GM10847 (cell line): ENCODE results near the gene BMPR2.

Experiments
- POLR2A ChIP-seq: IDR thresholded peaks from 2 replicates; pipeline ENCODE4 v1.6.1; 2011; ENCODE audit not compliant: insufficient read length; ENCODE audit errors: extremely low read depth

Gene BMPR2

DNA sequence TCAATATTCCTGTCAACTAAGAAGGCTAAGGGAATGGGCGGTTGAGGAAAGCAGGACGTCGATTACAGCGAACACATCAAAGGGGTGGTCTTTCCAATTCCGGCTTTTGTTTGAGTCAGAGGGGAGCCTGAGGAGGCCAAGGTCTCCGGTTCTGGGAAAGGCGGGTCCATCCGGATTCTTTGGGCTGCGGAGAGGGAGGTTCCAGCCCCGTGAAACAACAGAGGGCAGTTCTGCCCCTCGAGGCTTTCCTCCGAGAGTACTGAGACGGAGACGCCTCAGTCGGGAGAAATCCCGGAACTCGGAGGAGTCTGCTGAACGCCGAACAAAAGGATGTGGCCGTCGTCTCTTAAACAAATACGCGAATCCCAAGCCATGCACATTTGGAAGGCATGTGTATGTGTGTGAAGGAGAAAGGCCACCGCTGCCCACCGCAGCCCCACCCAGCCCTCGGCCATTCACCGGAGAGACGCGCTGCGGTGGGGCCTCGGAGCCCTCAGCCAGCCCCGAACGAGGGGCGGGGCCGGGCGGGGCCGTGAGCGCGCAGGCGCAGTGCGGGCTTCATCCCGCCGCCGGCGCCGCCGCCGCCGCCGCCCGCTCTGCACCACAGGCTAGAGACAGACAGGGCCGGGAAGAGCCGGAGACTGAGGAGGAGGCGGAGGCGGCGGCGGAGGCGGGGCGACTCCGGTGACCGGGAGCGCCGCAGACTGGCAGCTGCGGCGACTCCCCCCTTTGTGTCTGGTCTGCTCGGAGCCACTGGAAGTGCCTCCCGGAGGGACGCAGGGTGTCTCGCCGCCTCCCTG lies at the start of gene BMPR2:
Gene BMPR2 (plus strand): TSS at position 719 of the 800 bp plus-strand sequence. CDS start 1,148 bp downstream, outside the sequence.
- peak; percentile 85 for TF ChIP-seq POLR2A

DNA sequence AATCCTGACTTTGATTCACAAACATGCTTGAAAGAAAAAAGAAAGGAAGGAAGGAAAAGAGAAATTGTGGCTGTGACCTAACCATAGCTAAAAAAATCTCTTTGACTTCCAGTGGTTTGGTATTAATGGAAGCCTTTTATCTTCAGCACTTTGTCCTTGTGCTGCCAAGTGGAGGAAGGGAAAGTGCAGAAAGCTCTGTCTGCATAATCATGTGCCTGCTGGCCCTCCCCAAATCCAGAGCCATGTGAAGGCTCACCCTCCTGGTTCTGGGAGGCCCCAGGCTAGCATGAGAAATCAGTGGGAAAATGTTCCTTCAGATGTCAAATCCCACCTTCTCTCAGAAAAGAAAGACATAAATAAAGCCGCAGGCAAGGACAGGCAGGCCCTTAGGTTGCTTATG lies 48.3 kb upstream of the BMPR2 start:
- TF ChIP-seq POLR2A = no peak

DNA sequence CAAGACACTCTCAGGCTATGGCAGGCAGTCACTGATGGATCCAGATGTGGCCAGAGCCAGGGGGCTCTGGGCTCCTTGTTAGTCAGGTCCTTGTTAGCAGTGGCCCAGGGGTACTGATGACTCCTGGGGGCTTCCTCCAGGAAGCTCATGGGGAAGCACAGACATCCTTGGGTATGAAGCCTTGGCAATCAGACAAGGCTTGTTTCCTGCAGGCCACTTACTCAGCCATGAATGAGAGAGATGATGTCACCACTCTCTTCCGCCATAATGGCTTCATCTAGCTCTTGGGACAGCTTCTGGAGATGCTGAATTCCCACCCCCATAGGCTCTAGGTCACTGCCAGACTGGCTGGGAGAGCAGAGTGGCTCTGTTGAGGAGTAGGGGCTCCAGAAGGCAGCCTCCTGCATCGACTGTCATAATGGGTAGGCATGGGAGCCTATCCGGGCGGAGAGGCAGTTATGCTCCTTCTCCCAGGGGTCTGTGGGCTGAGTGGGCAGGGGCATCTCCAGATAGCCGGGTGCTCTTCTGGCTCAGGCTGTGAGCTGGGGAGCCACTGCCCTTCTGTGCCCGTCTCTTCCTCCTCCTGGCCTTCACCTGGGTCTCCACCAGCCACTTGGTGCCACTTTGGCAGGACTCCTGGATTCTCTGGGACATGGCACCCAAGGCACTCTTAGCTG lies 40.2 kb upstream of the BMPR2 start:
- TF ChIP-seq POLR2A = no peak

DNA sequence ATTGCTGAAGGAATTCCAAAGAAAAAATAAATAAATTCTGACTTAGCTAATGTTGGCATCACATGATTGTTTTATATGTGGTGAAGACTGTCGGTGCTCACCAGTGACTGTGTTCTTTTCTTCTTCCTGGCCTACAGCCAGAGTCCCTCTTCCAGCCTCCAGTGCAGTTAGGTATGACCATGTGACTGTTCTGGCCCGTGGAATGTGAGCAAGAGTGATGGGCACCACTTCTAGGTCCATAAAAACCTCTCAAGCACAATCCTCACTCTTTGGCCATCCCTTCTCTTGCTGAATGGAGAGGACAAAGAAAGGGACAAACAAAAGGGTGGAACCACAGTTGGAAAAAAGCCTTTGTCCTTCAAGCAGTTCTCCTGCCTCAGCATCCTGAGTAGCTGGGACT lies 39.0 kb upstream of the BMPR2 start:
- no peak for TF ChIP-seq POLR2A

DNA sequence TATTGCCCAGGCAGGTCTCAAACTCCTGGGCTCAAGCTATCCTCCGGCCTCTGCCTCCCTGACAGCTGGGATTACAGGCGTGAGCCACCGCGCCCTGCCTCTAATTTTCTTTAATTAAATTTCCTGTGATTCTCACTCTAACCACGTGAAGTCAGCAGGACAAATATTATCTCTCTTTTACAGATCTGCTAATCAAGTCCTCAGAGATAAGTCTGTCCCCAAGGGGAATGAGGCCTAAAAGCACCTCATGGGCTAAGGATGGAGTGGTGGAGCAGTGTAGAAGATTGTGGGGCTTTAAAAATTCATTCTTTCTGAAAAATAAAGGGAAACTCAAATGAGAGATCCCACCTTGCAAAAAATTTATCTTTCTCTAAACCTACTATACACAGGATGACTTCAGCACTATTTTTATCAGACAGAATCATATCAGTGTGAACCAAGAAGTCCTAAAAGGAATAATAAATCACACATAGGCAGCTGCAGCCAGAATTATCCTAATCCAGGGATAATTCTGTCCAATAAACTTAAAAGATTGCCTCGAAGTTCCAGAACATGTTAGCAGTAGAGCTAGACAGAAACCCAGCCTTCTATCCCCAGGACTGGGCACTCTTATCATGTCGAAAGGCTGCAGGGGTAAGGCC lies 38.3 kb upstream of the BMPR2 start:
- no peak for TF ChIP-seq POLR2A

DNA sequence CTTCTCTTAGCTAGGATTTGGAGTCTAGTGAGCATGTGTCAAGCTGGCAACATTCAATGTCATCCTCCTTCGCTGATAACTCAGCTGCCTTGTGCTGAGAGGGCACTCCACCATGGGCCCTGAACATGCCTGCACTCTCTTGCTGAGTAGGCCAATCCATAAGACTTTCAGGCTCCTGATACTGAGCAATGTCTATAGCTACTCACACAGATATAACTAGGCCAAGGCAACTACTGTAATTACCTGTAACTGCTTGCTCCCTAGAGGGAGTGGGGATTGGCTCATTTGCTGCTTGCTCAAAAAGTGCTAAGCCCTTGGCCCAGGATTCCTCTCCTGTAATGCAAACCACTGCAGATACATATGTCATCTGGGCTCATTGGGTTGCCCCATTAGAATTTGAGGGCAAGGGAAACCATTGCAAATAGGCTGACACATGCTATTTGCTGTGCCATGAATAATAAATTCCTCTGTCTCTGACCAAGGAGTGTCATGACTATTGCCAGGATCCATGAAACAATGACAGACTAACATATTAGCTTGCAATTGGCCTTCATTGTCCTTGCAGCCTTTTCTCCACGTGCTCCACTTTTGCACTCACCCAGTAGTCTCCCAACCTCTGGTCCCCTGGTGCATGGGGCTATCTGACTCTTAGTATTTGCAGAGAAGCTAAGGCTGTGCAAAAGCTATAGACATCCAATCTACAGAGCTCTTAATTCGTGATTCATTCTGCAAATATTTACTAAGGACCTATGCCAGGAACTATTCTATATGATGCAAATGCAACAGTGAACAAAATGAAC lies 36.9 kb upstream of the BMPR2 start:
- TF ChIP-seq POLR2A = no peak

DNA sequence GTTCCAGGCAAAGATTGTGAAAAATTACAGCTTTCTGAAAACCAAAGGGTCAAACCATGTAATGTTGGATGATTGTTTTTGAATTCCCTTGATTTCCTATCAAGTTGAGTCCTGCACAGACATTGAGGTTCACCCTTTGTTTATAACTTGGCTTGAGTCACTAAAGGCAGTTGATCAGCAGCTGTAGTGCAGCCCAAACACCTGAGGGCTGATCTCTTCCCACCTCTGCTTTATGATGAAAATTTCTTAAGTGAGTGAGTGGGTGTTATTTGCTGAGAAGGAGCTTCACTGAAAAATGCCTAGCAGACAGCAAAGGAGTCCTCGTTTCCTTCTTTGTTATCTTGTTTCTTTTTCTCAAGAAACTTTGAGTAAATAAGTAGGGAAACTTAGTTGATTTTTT lies 31.9 kb upstream of the BMPR2 start:
- no peak for TF ChIP-seq POLR2A

DNA sequence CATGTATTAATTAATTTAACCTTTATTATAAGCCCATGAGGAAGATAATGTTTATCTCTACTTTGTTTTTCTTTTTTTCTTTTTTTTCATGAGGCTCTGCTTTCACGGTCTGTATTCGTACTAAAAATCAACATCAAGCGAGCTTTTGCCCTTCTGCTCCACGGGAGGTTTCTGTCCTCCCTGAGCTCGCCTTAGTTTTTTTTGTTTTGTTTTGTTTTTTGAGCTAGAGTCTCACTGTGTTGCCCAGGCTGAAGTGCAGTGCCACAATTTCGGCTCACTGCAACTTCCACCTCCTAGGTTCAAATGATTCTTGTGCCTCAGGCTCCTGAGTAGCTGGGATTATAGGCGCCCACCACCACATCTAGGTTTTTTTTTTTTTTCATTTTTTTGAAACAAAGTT lies 29.9 kb upstream of the BMPR2 start:
- TF ChIP-seq POLR2A = no peak

DNA sequence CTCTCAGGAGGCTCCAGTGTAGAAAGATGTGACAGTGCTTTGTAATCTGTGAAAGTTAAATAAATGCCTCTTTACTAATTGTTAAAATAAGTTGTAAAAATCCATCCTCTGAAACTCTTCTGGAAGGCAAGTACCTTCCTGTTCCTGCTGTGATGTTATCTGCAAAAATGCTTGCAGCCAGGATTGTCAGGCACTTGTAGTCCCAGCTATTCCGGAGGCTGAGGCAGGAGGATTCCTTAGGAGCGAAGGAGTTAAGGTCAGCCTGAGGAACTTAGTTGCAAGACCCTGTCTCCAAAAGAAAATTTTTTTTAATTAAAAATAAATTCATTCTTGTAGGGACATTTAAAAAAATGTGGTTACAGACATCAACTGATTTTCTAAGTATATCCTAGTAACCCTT lies 22.7 kb upstream of the BMPR2 start:
- no peak for TF ChIP-seq POLR2A

DNA sequence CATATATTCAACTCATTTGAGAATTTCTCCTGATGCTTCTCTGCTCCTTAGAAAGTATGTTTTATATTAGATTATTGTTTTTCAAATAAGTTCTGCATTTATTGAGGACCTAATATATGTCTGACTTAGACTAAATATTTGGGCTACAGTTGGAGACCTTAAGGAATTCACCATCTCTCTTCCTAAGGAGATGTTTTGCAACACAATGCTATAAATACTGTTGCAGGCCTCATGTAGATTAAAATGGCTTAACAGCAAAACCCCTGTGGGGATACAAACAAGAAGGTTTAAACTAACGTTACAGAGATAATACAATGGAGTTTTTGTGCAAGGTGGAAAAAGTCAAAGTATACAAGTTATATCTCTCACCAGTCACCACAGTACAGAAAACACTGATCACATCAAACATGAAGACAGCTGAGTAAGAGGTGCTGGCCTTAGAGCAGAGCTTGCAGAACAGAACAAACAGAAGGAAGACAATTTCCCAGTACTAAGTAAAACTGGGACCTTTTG lies 20.1 kb upstream of the BMPR2 start:
- no peak for TF ChIP-seq POLR2A

DNA sequence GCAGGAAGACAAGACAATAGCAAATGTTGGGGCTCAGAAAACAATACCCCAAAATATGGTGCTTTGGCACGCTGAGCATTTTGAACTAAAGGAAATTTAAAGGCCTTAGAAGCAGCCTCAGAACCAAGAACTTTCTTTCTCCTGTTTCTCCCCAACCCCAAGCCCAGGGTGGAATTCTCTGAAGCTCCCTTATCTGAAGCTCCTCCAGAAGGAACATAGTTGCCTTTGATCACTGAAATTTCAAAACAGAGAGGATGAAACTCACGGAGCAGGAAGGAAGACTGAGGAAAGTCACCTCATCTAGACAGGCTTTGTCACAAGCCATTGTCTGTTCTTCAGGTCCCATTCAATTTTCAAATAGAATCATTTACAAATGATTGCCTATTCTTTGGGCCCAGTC lies 15.5 kb upstream of the BMPR2 start:
- TF ChIP-seq POLR2A = no peak

DNA sequence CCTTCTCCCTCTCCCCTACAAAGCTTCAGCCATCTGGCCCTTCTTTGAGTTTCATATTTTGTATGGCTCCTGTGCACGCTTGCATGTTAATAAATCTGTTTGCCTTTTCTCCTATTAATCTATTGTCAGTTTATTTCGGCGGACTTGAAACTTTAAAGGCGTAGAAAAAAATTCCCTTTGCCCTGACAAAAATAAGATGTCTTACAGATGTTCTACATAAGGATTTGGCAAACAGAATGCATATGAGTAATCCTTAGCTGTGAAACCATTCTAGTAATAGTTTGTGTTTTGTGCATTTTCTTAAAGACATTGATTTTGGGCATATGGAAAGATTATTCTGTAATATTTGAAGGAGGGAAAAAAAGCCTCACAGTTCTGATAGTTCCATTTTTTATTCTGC lies 15.0 kb upstream of the BMPR2 start:
- no peak for TF ChIP-seq POLR2A

DNA sequence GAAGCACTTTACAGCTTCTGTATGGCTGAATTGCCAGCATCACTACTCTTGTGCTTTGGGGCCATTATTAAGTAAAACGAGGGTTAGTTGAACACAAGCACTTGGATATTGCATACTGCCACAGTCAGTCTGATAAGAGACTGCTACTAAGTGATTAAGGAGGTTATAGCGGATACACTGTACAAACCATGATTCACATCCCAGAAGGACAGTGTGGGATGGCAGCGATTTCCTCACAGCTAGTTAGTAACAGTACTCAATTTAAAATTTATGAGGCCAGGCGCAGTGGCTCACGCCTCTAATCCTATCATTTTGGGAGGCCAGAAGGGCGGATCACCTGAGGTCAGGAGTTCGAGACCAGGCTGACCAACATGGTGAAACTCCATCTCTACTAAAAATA lies 2.6 kb upstream of the BMPR2 start:
- no peak for TF ChIP-seq POLR2A

DNA sequence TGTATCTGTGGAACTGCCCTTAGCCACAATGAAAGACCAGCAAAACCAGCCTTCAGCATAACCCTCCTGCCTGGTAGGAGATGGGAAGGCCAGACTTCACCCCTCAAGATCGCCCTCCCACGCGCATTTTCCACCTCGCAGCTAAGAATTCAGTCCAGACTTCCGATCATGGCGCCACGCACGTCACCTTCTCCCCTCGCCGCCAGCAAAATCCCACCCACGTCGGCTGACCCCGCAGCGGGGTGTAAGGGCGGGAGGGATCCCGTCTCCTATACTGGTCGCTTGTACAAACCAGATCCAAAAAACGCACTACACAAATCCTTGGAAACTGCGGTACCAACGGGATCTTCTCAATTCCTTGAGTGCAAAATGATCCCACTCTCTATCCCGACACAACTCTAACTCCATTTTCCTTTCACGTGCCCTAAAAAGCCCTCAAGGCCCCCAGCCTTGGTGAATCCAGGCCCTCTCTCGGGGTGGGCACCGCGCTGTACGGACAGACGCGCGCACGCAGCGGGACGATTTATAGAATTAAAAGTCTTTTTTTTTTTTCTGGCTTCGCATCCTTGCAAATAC lies 1.0 kb upstream of the BMPR2 start:
- TF ChIP-seq POLR2A = no peak

DNA sequence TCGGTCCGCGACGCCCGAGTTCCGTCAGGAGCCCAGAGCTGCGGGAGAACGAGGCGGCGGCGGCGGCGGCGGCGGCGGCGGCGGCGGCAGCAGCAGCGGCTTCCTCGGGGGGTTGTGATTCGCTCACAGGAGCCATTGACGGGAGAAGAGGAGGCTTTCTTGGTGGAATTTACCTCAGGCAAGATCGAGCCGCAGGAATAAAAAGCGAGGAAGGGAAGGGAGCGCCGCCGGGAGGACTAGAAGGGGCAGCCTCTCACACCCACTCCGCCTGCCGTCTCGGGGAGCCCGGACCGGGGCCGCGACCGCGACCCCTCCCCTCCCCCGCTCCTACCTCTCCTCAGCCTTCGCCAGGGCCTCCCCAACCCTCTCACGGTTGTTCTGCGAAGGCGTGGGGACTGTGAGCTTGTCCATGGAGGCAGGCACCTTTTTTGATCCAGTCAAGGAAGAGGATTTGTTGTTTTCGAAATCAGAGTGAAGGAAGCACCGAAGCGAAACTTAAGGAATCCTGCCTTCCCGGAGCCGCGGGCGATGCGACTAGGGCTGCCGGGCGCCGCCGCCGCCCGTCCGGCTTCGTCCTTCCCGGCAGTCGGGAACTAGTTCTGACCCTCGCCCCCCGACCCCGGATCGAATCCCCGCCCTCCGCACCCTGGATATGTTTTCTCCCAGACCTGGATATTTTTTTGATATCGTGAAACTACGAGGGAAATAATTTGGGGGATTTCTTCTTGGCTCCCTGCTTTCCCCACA lies 506 bp downstream of the BMPR2 start:
- no peak for TF ChIP-seq POLR2A
